Fibroblast of the aortic adventitia (primary cell): Measurements from ENCODE around the gene TMCO6. TPM values are rescaled to one million over a fixed set of nuclear protein-coding genes. Genes with fewer than 3 reads are reported as not detected.

ENCODE experiments used
- DNase-seq: peaks from one replicate; pipeline ENCODE4 v3.0.0-alpha.2; 2010; ENCODE audit warnings: low read depth
- H3K4me3 ChIP-seq: 2 replicates; pipeline ENCODE4 v1.5.1; 2011; ENCODE audit warnings: low read depth, mild to moderate bottlenecking, control low read depth, low read length, moderate library complexity
- total RNA-seq: library from RNA; depleted of rRNA; stranded (reverse); fragments of >200 nt; gene quantifications from 2 replicates; pipeline ENCODE4 v1.2.3, GENCODE V29; 2012; ENCODE audit warnings: low replicate concordance
- TF ChIP-seq, protein P1 (sequence below): IDR thresholded peaks from 2 replicates; pipeline ENCODE4 v1.5.1; 2011; ENCODE audit warnings: mild to moderate bottlenecking, low read length, control low read depth, inconsistent platforms; ENCODE audit not compliant: insufficient read depth

Gene TMCO6
- total RNA-seq, 1 donor, result 21.1 TPM

DNA sequence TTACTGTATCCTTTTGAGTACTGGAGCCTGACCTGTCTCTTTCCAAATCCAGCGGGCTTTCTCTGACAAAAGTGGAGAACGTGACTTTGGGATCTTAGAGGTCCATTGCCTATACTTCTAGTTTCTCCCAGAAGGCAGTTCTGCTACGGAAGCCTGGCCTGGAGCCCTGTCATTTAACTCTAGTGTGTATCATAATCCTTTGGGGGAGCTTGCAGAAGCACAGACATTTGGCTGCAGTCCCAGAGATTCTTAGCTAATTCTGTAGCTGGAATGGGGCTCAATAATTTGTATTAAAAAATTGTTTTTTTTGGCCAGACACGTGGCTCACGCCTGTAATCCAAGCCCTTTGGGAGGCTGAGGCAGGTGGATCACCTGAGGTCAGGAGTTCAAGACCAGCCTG lies 55.0 kb downstream of the TMCO6 start:
- no peak overlapping the region for H3K4me3 ChIP-seq
- DNase-seq, result peak; percentile 20
- TF ChIP-seq, protein P1, sequence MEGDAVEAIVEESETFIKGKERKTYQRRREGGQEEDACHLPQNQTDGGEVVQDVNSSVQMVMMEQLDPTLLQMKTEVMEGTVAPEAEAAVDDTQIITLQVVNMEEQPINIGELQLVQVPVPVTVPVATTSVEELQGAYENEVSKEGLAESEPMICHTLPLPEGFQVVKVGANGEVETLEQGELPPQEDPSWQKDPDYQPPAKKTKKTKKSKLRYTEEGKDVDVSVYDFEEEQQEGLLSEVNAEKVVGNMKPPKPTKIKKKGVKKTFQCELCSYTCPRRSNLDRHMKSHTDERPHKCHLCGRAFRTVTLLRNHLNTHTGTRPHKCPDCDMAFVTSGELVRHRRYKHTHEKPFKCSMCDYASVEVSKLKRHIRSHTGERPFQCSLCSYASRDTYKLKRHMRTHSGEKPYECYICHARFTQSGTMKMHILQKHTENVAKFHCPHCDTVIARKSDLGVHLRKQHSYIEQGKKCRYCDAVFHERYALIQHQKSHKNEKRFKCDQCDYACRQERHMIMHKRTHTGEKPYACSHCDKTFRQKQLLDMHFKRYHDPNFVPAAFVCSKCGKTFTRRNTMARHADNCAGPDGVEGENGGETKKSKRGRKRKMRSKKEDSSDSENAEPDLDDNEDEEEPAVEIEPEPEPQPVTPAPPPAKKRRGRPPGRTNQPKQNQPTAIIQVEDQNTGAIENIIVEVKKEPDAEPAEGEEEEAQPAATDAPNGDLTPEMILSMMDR, result no peak

Other genes with a start within 250 kb of the TMCO6 start
- 71.1 and 145 TPM in 2 replicates for gene ANKHD1, start 237.6 kb upstream of the TMCO6 start, total RNA-seq
- 0.74 and 4.7 TPM in 2 replicates for gene EIF4EBP3, start 91.8 kb upstream of the TMCO6 start, total RNA-seq
- gene SRA1, start 82.0 kb upstream of the TMCO6 start, total RNA-seq, result 29.3 and 29.6 TPM in 2 replicates
- gene APBB3, start 74.9 kb upstream of the TMCO6 start, total RNA-seq, result 16.1 and 17.5 TPM in 2 replicates
- 17.0 and 28.0 TPM in 2 replicates for gene SLC35A4, start 74.6 kb upstream of the TMCO6 start, total RNA-seq
- gene CD14, start 6.3 kb upstream of the TMCO6 start, total RNA-seq, result 0.36 and 4.4 TPM in 2 replicates
- 32.9 and 40.6 TPM in 2 replicates for gene NDUFA2, start 8.2 kb downstream of the TMCO6 start, total RNA-seq
- gene IK, start 8.4 kb downstream of the TMCO6 start, total RNA-seq, result 84.2 and 183 TPM in 2 replicates
- gene WDR55, start 25.5 kb downstream of the TMCO6 start, total RNA-seq, result 12.8 and 21.9 TPM in 2 replicates
- gene DND1, start 34.1 kb downstream of the TMCO6 start, total RNA-seq, result 0.18 TPM in 1 of 2 replicates, not detected in the other
- 52.2 and 62.9 TPM in 2 replicates for gene HARS1, start 51.9 kb downstream of the TMCO6 start, total RNA-seq
- 22.7 and 39.0 TPM in 2 replicates for gene HARS2, start 52.0 kb downstream of the TMCO6 start, total RNA-seq
- 37.2 and 118 TPM in 2 replicates for gene ZMAT2, start 61.0 kb downstream of the TMCO6 start, total RNA-seq
- 0.09 TPM in 1 of 2 replicates, not detected in the other for gene PCDHA1, start 146.7 kb downstream of the TMCO6 start, total RNA-seq
- gene PCDHA2, start 155.4 kb downstream of the TMCO6 start, total RNA-seq, result 0.09 and 0.16 TPM in 2 replicates
- gene PCDHA3, start 161.6 kb downstream of the TMCO6 start, total RNA-seq, result 0.27 and 0.49 TPM in 2 replicates
- 0.09 and 1.1 TPM in 2 replicates for gene PCDHA4, start 167.6 kb downstream of the TMCO6 start, total RNA-seq
- gene PCDHA5, start 182.2 kb downstream of the TMCO6 start, total RNA-seq, result 0.08 and 0.09 TPM in 2 replicates
- 0.27 and 1.3 TPM in 2 replicates for gene PCDHA6, start 188.5 kb downstream of the TMCO6 start, total RNA-seq
- 0.18 and 0.41 TPM in 2 replicates for gene PCDHA7, start 194.8 kb downstream of the TMCO6 start, total RNA-seq
- 0.09 and 0.25 TPM in 2 replicates for gene PCDHA8, start 201.7 kb downstream of the TMCO6 start, total RNA-seq
- gene PCDHA9, start 208.9 kb downstream of the TMCO6 start, total RNA-seq, result under 0.01 and 0.49 TPM in 2 replicates
- gene PCDHA10, start 216.4 kb downstream of the TMCO6 start, total RNA-seq, result under 0.01 and 0.09 TPM in 2 replicates
- 0.08 and 0.09 TPM in 2 replicates for gene PCDHA11, start 229.5 kb downstream of the TMCO6 start, total RNA-seq
- gene PCDHA12, start 235.9 kb downstream of the TMCO6 start, total RNA-seq, result 0.09 and 0.33 TPM in 2 replicates
- 0.08 TPM in 1 of 2 replicates, not detected in the other for gene PCDHA13, start 242.7 kb downstream of the TMCO6 start, total RNA-seq